ENCODE measurements around the gene OVCH2.

DNA sequence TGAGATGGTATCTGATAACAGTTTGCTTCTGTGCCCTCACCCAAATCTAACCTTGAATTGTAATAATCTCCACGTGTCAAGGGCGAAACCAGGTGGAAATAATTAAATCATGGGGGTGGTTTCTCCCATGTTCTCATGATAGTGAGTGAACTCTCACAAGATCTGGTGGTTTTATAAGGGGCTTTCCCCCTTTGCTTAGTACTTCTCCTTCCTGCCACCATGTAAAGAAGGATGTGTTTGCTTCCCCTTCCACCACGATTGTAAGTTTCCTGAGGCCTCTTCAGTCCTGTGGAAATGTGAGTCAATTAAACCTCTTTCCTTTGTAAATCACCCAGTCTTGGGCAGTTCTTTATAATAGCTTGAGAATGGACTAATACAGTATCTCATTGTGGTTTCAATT lies 8.5 kb upstream of the OVCH2 start:
- TF ChIP-seq EZH2 (IDR thresholded peaks at IDR 0.05; ENCODE audit: insufficient read depth, poor library complexity, severe bottlenecking) (no peak), EZH2phosphoT487 (IDR thresholded peaks at IDR 0.05; ENCODE audit: insufficient read depth, low read depth) (no peak)

Data from GM23248 (cell line).